NK-92 (cell line): ENCODE measurements around the gene SPRY4.
"Not testable (repeated sequence)": the region's sequence is repeated elsewhere in the genome, so short reads cannot be mapped to it uniquely, and the experiment has no call there.

Source experiments
- DNase-seq: peaks from one replicate; lab custom pipeline; 2025; ENCODE audit not compliant: unreplicated experiment; lab: John Stamatoyannopoulos, UW

The SPRY4 gene

GRCh38 chr5:142264084-142264483 is 60.7 kb downstream of the SPRY4 start:
- not testable (repeated sequence) for DNase-seq

- no peak for DNase-seq
These were observed 61.5 kb downstream of the SPRY4 start for GRCh38 chr5:142263346-142263745.

- no peak for DNase-seq
These were observed 62.1 kb downstream of the SPRY4 start for GRCh38 chr5:142262683-142263082.
